HEK293 (cell line): Measurements from ENCODE around the gene MARVELD3.

Experiments
- CTCF ChIA-PET: fragments of 350-600 bp; formaldehyde crosslinking; extraction: SDS; loops from one replicate; lab custom pipeline; 2021; ENCODE audit warnings: antibody characterized with exemption; lab: Yijun Ruan, JAX
- POLR2A ChIA-PET: fragments of 300-600 bp; formaldehyde crosslinking; extraction: SDS; loops from one replicate; lab custom pipeline; 2020; ENCODE audit warnings: antibody characterized with exemption, inconsistent platforms; lab: Yijun Ruan, JAX
- H3K27ac ChIP-seq: fragments of 200-500 bp; sonication (Bioruptor generic); 2 replicates; pipeline ENCODE4 v1.5.1; 2014; ENCODE audit warnings: low read depth, low read length, control low read depth, inconsistent platforms; ENCODE audit errors: extremely low read depth
- H3K36me3 ChIP-seq, 2 experiments: fragments of 200-500 bp in 1 of 2; sonication (Bioruptor generic) in 1 of 2; 1 replicate in 1 of 2; 2 replicates in 1 of 2; pipeline ENCODE4 v1.5.1; 2014 to 2017; ENCODE audit warnings: inconsistent platforms in 2 of 2, low read length in 2 of 2; ENCODE audit not compliant: control insufficient read depth in 2 of 2, insufficient read depth in 1 of 2
- H3K4me1 ChIP-seq: fragments of 200-500 bp; sonication (Bioruptor generic); 2 replicates; pipeline ENCODE4 v1.5.1; 2014; ENCODE audit warnings: mild to moderate bottlenecking, low read length, inconsistent platforms; ENCODE audit not compliant: control insufficient read depth, insufficient read depth
- H3K4me3 ChIP-seq: 2 replicates; pipeline ENCODE4 v1.5.1; 2011; ENCODE audit warnings: low read depth, mild to moderate bottlenecking, control low read depth, low read length, moderate library complexity
- H3K9me3 ChIP-seq: fragments of 200-500 bp; sonication (Bioruptor generic); 2 replicates; pipeline ENCODE4 v1.5.1; 2014; ENCODE audit warnings: low read depth, low read length, inconsistent platforms; ENCODE audit not compliant: control insufficient read depth, insufficient read depth
- GLI4 ChIP-seq: fragments of 450-650 bp; formaldehyde crosslinking; IDR thresholded peaks from 2 replicates; pipeline ENCODE4 v1.5.1; 2016; ENCODE audit warnings: missing biosample characterization, missing genetic modification characterization
- HOXC10 ChIP-seq: sonication (generic); formaldehyde crosslinking; IDR thresholded peaks from 2 replicates; pipeline ENCODE4 v1.8.1; 2023; ENCODE audit warnings: mild to moderate bottlenecking, missing genetic modification reagents
- IKZF3 ChIP-seq: fragments of 450-650 bp; IDR thresholded peaks from 2 replicates; pipeline ENCODE4 v1.5.0; 2018; ENCODE audit warnings: missing biosample characterization, mild to moderate bottlenecking, missing genetic modification characterization, moderate library complexity
- OSR2 ChIP-seq: fragments of 450-650 bp; formaldehyde crosslinking; IDR thresholded peaks from 2 replicates; pipeline ENCODE4 v1.5.1; 2016; ENCODE audit warnings: missing biosample characterization, missing genetic modification characterization
- RBAK ChIP-seq: fragments of 450-650 bp; formaldehyde crosslinking; IDR thresholded peaks from 2 replicates; pipeline ENCODE4 v1.5.1; 2016; ENCODE audit warnings: missing biosample characterization, missing genetic modification characterization
- ZBTB20 ChIP-seq: fragments of 450-650 bp; formaldehyde crosslinking; IDR thresholded peaks from 2 replicates; pipeline ENCODE4 v1.5.1; 2016; ENCODE audit warnings: missing biosample characterization, missing genetic modification characterization
- ZBTB48 ChIP-seq: fragments of 450-650 bp; formaldehyde crosslinking; IDR thresholded peaks from 2 replicates; pipeline ENCODE4 v1.5.1; 2016; ENCODE audit warnings: missing biosample characterization, missing genetic modification characterization
- ZNF19 ChIP-seq: fragments of 450-650 bp; formaldehyde crosslinking; IDR thresholded peaks from 2 replicates; pipeline ENCODE4; 2016; ENCODE audit warnings: missing biosample characterization, missing genetic modification characterization, low read depth
- ZNF248 ChIP-seq: fragments of 450-650 bp; formaldehyde crosslinking; IDR thresholded peaks from 2 replicates; pipeline ENCODE4 v1.5.1; 2017; ENCODE audit warnings: missing biosample characterization, missing genetic modification characterization
- ZNF341 ChIP-seq: fragments of 450-650 bp; formaldehyde crosslinking; IDR thresholded peaks from 2 replicates; pipeline ENCODE4; 2016; ENCODE audit warnings: low read depth, missing biosample characterization, missing genetic modification characterization
- ZNF394 ChIP-seq: fragments of 450-650 bp; formaldehyde crosslinking; IDR thresholded peaks from 2 replicates; pipeline ENCODE4 v1.5.1; 2016; ENCODE audit warnings: missing biosample characterization, missing genetic modification characterization, mild to moderate bottlenecking, moderate library complexity, borderline replicate concordance
- ZNF585B ChIP-seq: fragments of 450-650 bp; formaldehyde crosslinking; IDR thresholded peaks from 2 replicates; pipeline ENCODE4 v1.5.1; 2016; ENCODE audit warnings: missing biosample characterization, missing genetic modification characterization
- ZNF670 ChIP-seq: fragments of 450-650 bp; formaldehyde crosslinking; IDR thresholded peaks from 2 replicates; pipeline ENCODE4 v1.5.1; 2016; ENCODE audit warnings: missing biosample characterization, missing genetic modification characterization, low read depth
- ZNF701 ChIP-seq: fragments of 450-650 bp; formaldehyde crosslinking; IDR thresholded peaks from 2 replicates; pipeline ENCODE4 v1.5.1; 2016; ENCODE audit warnings: missing biosample characterization, missing genetic modification characterization
- ZNF777 ChIP-seq: fragments of 450-650 bp; formaldehyde crosslinking; IDR thresholded peaks from 2 replicates; pipeline ENCODE4 v1.5.1; 2017; ENCODE audit warnings: missing biosample characterization, missing genetic modification characterization, borderline replicate concordance
- ZNF792 ChIP-seq: fragments of 450-650 bp; formaldehyde crosslinking; IDR thresholded peaks from 2 replicates; pipeline ENCODE4 v1.5.1; 2016; ENCODE audit warnings: missing biosample characterization, missing genetic modification characterization
- TF ChIP-seq, protein P1 (sequence below): fragments of 450-650 bp; formaldehyde crosslinking; optimal IDR thresholded peaks from 2 replicates; pipeline ENCODE3; 2016; ENCODE audit warnings: missing biosample characterization, mild to moderate bottlenecking, missing genetic modification characterization
- TF ChIP-seq, protein P2 (sequence below): fragments of 450-650 bp; formaldehyde crosslinking; IDR thresholded peaks from 2 replicates; pipeline ENCODE4 v1.5.1; 2016; ENCODE audit warnings: missing biosample characterization, missing genetic modification characterization
- TF ChIP-seq, protein P3 (sequence below): fragments of 450-650 bp; formaldehyde crosslinking; IDR thresholded peaks from 2 replicates; pipeline ENCODE4 v1.5.1; 2016; ENCODE audit warnings: missing biosample characterization, missing genetic modification characterization
- TF ChIP-seq, protein P4 (sequence below): fragments of 450-650 bp; formaldehyde crosslinking; IDR thresholded peaks from 2 replicates; pipeline ENCODE4 v1.5.1; 2016; ENCODE audit warnings: missing biosample characterization, missing genetic modification characterization
- TF ChIP-seq, protein P5 (sequence below): fragments of 450-650 bp; formaldehyde crosslinking; IDR thresholded peaks from 2 replicates; pipeline ENCODE4 v1.5.1; 2016; ENCODE audit warnings: missing biosample characterization, missing genetic modification characterization
- TF ChIP-seq, protein P6 (sequence below): sonication (generic); formaldehyde crosslinking; IDR thresholded peaks from 2 replicates; pipeline ENCODE4 v1.8.1; 2022; ENCODE audit warnings: mild to moderate bottlenecking, moderate library complexity, missing genetic modification reagents
- TF ChIP-seq, protein P7 (sequence below): fragments of 450-650 bp; formaldehyde crosslinking; IDR thresholded peaks from 2 replicates; pipeline ENCODE4 v1.5.1; 2016; ENCODE audit warnings: missing biosample characterization, missing genetic modification characterization

The MARVELD3 gene

DNA sequence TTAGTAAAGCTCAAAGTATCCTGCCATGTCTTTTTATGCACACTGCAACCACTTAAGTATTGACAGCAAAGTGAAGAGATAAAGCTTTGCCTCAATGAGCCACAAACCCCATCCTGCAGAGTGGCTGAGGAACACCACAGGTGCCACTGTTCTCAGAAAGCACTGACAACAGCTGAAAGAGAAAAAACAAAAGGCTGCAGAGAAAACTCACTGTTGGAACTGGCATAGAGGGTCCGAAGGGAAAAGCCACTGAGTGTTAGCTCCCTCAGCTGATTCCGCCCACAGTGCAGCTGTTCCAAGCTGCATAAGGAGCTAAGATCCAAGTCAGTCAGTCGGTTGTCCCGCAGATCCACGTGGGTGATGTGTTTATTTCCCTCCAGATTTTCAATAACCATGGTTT is 50.3 kb downstream of the MARVELD3 start:
- TF ChIP-seq, protein P1, sequence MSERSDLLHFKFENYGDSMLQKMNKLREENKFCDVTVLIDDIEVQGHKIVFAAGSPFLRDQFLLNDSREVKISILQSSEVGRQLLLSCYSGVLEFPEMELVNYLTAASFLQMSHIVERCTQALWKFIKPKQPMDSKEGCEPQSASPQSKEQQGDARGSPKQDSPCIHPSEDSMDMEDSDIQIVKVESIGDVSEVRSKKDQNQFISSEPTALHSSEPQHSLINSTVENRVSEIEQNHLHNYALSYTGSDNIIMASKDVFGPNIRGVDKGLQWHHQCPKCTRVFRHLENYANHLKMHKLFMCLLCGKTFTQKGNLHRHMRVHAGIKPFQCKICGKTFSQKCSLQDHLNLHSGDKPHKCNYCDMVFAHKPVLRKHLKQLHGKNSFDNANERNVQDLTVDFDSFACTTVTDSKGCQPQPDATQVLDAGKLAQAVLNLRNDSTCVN (tag by site-specific recombination): no peak
- TF ChIP-seq ZNF585B (no peak), ZNF19 (tag by site-specific recombination) (no peak), RBAK (no peak), OSR2 (tag by site-specific recombination) (no peak), ZNF792 (tag by site-specific recombination) (no peak), HOXC10 (CRISPR knock-in tag) (no peak), ZNF341 (no peak), ZNF701 (tag by site-specific recombination) (no peak), ZBTB48 (tag by site-specific recombination) (no peak), ZNF394 (tag by site-specific recombination) (no peak), IKZF3 (tag by site-specific recombination) (no peak)
- TF ChIP-seq, protein P2, sequence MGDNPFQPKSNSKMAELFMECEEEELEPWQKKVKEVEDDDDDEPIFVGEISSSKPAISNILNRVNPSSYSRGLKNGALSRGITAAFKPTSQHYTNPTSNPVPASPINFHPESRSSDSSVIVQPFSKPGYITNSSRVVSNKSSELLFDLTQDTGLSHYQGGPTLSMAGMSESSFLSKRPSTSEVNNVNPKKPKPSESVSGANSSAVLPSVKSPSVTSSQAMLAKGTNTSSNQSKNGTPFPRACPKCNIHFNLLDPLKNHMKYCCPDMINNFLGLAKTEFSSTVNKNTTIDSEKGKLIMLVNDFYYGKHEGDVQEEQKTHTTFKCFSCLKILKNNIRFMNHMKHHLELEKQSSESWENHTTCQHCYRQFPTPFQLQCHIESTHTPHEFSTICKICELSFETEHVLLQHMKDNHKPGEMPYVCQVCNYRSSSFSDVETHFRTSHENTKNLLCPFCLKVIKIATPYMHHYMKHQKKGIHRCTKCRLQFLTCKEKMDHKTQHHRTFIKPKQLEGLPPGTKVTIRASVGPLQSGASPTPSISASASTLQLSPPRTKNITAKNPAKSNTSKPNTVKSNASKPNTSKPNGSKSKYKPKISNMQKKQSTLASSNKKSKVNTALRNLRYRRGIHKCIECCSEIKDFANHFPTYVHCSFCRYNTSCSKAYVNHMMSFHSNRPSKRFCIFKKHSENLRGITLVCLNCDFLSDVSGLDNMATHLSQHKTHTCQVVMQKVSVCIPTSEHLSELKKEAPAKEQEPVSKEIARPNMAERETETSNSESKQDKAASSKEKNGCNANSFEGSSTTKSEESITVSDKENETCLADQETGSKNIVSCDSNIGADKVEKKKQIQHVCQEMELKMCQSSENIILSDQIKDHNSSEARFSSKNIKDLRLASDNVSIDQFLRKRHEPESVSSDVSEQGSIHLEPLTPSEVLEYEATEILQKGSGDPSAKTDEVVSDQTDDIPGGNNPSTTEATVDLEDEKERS (tag by site-specific recombination): no peak
- TF ChIP-seq, protein P3, sequence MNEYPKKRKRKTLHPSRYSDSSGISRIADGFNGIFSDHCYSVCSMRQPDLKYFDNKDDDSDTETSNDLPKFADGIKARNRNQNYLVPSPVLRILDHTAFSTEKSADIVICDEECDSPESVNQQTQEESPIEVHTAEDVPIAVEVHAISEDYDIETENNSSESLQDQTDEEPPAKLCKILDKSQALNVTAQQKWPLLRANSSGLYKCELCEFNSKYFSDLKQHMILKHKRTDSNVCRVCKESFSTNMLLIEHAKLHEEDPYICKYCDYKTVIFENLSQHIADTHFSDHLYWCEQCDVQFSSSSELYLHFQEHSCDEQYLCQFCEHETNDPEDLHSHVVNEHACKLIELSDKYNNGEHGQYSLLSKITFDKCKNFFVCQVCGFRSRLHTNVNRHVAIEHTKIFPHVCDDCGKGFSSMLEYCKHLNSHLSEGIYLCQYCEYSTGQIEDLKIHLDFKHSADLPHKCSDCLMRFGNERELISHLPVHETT (tag by site-specific recombination): no peak
- TF ChIP-seq, protein P4, sequence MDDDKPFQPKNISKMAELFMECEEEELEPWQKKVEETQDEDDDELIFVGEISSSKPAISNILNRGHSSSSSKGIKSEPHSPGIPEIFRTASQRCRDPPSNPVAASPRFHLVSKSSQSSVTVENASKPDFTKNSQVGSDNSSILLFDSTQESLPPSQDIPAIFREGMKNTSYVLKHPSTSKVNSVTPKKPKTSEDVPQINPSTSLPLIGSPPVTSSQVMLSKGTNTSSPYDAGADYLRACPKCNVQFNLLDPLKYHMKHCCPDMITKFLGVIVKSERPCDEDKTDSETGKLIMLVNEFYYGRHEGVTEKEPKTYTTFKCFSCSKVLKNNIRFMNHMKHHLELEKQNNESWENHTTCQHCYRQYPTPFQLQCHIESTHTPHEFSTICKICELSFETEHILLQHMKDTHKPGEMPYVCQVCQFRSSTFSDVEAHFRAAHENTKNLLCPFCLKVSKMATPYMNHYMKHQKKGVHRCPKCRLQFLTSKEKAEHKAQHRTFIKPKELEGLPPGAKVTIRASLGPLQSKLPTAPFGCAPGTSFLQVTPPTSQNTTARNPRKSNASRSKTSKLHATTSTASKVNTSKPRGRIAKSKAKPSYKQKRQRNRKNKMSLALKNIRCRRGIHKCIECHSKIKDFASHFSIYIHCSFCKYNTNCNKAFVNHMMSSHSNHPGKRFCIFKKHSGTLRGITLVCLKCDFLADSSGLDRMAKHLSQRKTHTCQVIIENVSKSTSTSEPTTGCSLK (tag by site-specific recombination): no peak
- Histone ChIP-seq H3K4me3 (no peak overlapping the region), H3K36me3 (peaks cover 30 to 75% of the 10 kb centered on the region in 2 experiments), H3K27ac (no peak overlapping the region), H3K4me1 (no peaks in the 10 kb centered on the region), H3K9me3 (no peaks in the 10 kb centered on the region)
- POLR2A ChIA-PET: no interaction called here
- CTCF ChIA-PET: no interaction called here

DNA sequence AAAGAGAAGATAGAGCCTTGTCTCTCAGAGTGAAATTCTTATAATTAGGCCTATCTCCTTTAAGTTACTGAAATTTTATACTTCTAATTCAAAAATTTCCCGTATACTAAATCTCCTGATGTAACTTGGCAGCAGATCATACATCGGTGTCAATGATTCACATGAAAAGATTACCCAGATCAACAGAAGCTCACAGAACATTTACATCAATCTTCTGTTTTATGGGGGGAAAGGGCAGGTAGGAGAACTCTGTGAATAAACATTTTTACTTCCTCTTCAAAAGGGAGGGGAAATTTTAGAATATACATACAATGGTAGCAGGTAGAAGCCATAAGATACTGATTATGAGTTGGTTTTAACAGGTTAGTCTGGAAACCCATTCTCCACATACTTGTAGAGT is 55.4 kb downstream of the MARVELD3 start:
- ChIA-PET POLR2A (no interaction called here), CTCF (no interaction called here)
- Histone ChIP-seq H3K36me3 (peaks cover 32 to 72% of the 10 kb centered on the region in 2 experiments), H3K4me3 (no peak overlapping the region), H3K4me1 (no peaks in the 10 kb centered on the region), H3K27ac (no peak overlapping the region), H3K9me3 (no peaks in the 10 kb centered on the region)
- TF ChIP-seq ZBTB20 (tag by site-specific recombination) (no peak), ZNF777 (tag by site-specific recombination) (no peak), ZNF248 (tag by site-specific recombination) (no peak), HOXC10 (CRISPR knock-in tag) (no peak), GLI4 (tag by site-specific recombination) (no peak), ZNF670 (tag by site-specific recombination) (no peak)
- TF ChIP-seq, protein P4 (tag by site-specific recombination): no peak
- TF ChIP-seq, protein P5, sequence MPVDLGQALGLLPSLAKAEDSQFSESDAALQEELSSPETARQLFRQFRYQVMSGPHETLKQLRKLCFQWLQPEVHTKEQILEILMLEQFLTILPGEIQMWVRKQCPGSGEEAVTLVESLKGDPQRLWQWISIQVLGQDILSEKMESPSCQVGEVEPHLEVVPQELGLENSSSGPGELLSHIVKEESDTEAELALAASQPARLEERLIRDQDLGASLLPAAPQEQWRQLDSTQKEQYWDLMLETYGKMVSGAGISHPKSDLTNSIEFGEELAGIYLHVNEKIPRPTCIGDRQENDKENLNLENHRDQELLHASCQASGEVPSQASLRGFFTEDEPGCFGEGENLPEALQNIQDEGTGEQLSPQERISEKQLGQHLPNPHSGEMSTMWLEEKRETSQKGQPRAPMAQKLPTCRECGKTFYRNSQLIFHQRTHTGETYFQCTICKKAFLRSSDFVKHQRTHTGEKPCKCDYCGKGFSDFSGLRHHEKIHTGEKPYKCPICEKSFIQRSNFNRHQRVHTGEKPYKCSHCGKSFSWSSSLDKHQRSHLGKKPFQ: no peak
- TF ChIP-seq, protein P6, sequence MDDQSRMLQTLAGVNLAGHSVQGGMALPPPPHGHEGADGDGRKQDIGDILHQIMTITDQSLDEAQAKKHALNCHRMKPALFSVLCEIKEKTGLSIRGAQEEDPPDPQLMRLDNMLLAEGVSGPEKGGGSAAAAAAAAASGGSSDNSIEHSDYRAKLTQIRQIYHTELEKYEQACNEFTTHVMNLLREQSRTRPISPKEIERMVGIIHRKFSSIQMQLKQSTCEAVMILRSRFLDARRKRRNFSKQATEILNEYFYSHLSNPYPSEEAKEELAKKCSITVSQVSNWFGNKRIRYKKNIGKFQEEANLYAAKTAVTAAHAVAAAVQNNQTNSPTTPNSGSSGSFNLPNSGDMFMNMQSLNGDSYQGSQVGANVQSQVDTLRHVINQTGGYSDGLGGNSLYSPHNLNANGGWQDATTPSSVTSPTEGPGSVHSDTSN (CRISPR knock-in tag): no peak
- TF ChIP-seq, protein P7, sequence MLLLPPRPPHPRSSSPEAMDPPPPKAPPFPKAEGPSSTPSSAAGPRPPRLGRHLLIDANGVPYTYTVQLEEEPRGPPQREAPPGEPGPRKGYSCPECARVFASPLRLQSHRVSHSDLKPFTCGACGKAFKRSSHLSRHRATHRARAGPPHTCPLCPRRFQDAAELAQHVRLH (tag by site-specific recombination): no peak
